Kidney epithelial cell (primary cell): ENCODE measurements around the gene TRIO. TPM values are rescaled to one million over a fixed set of nuclear protein-coding genes. Genes with fewer than 3 reads are reported as not detected.
A peak's percentile ranks its signal among the peaks of the same experiment; 100 is the strongest.

Source experiments
- DNase-seq: peaks from one replicate; pipeline ENCODE4 v3.0.0-alpha.2; 2010; ENCODE audit warnings: low read depth
- H3K27me3 ChIP-seq: 2 replicates; pipeline ENCODE4 v1.6.0; 2011; ENCODE audit warnings: low read length; ENCODE audit not compliant: control insufficient read depth, insufficient read depth
- H3K36me3 ChIP-seq: 2 replicates; pipeline ENCODE4 v1.5.1; 2011; ENCODE audit warnings: low read length; ENCODE audit not compliant: control insufficient read depth, insufficient read depth
- H3K4me3 ChIP-seq: 2 replicates; pipeline ENCODE4 v1.5.1; 2011; ENCODE audit warnings: low read depth, mild to moderate bottlenecking, control low read depth, low read length
- CTCF ChIP-seq: IDR thresholded peaks from 2 replicates; pipeline ENCODE4 v1.5.1; 2011; ENCODE audit warnings: mild to moderate bottlenecking, moderate library complexity, low read length, control low read depth, inconsistent platforms; ENCODE audit not compliant: insufficient read depth, poor library complexity, severe bottlenecking
- total RNA-seq: library from RNA; depleted of rRNA; stranded (reverse); fragments of >200 nt; gene quantifications from 2 replicates; pipeline ENCODE4 v1.2.3, GENCODE V29; 2015

Gene TRIO
- total RNA-seq, 1 donor from 2014 or later: 174 TPM

- no peak for TF ChIP-seq CTCF
- H3K36me3 ChIP-seq: no peaks in the 10 kb centered on the region
- no peaks in the 10 kb centered on the region for H3K27me3 ChIP-seq
- peak; percentile 86 for DNase-seq
- H3K4me3 ChIP-seq: no peak overlapping the region
Measured at GRCh38 chr5:14105718-14106410, 37.3 kb upstream of the TRIO start.

GRCh38 chr5:14107536-14107935, 35.6 kb upstream of the TRIO start:
- H3K27me3 ChIP-seq: no peaks in the 10 kb centered on the region
- DNase-seq: no peak
- no peak overlapping the region for H3K4me3 ChIP-seq
- TF ChIP-seq CTCF: no peak
- H3K36me3 ChIP-seq: no peaks in the 10 kb centered on the region

- Histone ChIP-seq H3K27me3 (no peaks in the 10 kb centered on the region), H3K4me3 (no peak overlapping the region), H3K36me3 (no peaks in the 10 kb centered on the region)
- peak; percentile 80 for TF ChIP-seq CTCF
- peak; percentile 34 for DNase-seq
Measured at GRCh38 chr5:14108170-14108996, 34.8 kb upstream of the TRIO start.

GRCh38 chr5:14109041-14109747, 33.9 kb upstream of the TRIO start:
- Histone ChIP-seq H3K27me3 (no peaks in the 10 kb centered on the region), H3K36me3 (no peaks in the 10 kb centered on the region), H3K4me3 (no peak overlapping the region)
- TF ChIP-seq CTCF: no peak
- DNase-seq: no peak

- no peak overlapping the region for H3K4me3 ChIP-seq
- TF ChIP-seq CTCF: no peak
- H3K36me3 ChIP-seq: no peaks in the 10 kb centered on the region
Measured at GRCh38 chr5:14109771-14110170, 33.4 kb upstream of the TRIO start.

More at GRCh38 chr5:14109771-14110170, 33.4 kb upstream of the TRIO start:
- H3K27me3 ChIP-seq: no peaks in the 10 kb centered on the region
- no peak for DNase-seq
